Epithelial cell of proximal tubule (primary cell): ENCODE measurements around the gene ARL4C. TPM values are rescaled to one million over a fixed set of nuclear protein-coding genes. Genes with fewer than 3 reads are reported as not detected.

Experiments used
- DNase-seq: peaks from one replicate; pipeline ENCODE4 v3.0.0-alpha.2; 2011; ENCODE audit warnings: low read depth
- H3K4me3 ChIP-seq: 2 replicates; pipeline ENCODE4 v1.5.1; 2011; ENCODE audit warnings: low read depth, mild to moderate bottlenecking, low read length
- total RNA-seq: library from RNA; depleted of rRNA; stranded (reverse); fragments of >200 nt; gene quantifications from 2 replicates; pipeline ENCODE4 v1.2.3, GENCODE V29; 2015
- TF ChIP-seq, protein P1 (sequence below): conservative IDR thresholded peaks from 2 replicates; pipeline ENCODE4 v1.5.1; 2012; ENCODE audit warnings: low read depth, mild to moderate bottlenecking, low read length

ARL4C gene
- total RNA-seq, 1 donor from 2014 or later = 123 TPM

DNA sequence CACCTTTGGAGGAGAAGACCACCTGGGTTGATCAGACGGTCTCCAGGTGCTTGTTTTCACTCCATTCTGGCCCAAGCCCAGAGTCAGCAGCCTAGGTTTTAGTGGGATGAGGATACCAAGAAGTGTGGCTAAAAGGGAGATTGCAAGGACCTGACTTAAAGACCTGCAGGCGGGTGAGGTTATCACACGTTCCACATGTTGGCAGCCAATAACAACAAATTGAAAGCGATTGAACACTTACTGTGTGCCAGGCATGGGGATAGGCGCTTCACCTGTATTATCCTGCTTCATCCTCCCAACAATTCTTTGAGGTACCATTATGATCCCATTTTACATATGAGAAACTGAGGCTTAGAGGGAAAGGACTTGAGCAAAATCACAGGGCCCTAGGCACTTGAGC lies 5.0 kb downstream of the ARL4C start:
- H3K4me3 ChIP-seq = peak overlapping the region; percentile 99
- no peak for DNase-seq
- TF ChIP-seq, protein P1, sequence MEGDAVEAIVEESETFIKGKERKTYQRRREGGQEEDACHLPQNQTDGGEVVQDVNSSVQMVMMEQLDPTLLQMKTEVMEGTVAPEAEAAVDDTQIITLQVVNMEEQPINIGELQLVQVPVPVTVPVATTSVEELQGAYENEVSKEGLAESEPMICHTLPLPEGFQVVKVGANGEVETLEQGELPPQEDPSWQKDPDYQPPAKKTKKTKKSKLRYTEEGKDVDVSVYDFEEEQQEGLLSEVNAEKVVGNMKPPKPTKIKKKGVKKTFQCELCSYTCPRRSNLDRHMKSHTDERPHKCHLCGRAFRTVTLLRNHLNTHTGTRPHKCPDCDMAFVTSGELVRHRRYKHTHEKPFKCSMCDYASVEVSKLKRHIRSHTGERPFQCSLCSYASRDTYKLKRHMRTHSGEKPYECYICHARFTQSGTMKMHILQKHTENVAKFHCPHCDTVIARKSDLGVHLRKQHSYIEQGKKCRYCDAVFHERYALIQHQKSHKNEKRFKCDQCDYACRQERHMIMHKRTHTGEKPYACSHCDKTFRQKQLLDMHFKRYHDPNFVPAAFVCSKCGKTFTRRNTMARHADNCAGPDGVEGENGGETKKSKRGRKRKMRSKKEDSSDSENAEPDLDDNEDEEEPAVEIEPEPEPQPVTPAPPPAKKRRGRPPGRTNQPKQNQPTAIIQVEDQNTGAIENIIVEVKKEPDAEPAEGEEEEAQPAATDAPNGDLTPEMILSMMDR = no peak

DNA sequence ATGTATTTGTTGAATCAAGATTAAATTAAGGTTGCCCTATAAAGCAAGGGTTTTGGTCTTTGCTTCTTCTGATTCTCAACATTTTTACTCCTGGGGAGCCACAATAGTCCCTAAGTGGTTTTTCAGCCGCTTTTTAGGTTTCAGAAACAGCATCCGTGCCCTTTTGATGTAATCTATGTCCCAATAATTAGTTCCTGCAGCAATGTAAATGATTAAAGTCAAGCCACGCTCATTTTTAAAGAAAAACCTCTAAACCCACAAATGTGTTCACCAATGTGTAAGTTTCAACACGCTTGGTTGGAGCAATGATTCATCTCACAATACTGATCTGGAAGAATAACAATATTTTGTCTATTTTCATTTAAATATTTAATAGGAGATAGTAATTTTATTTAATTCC lies 5.6 kb downstream of the ARL4C start:
- H3K4me3 ChIP-seq = no peak overlapping the region
- no peak for DNase-seq
- TF ChIP-seq, protein P1 = no peak

DNA sequence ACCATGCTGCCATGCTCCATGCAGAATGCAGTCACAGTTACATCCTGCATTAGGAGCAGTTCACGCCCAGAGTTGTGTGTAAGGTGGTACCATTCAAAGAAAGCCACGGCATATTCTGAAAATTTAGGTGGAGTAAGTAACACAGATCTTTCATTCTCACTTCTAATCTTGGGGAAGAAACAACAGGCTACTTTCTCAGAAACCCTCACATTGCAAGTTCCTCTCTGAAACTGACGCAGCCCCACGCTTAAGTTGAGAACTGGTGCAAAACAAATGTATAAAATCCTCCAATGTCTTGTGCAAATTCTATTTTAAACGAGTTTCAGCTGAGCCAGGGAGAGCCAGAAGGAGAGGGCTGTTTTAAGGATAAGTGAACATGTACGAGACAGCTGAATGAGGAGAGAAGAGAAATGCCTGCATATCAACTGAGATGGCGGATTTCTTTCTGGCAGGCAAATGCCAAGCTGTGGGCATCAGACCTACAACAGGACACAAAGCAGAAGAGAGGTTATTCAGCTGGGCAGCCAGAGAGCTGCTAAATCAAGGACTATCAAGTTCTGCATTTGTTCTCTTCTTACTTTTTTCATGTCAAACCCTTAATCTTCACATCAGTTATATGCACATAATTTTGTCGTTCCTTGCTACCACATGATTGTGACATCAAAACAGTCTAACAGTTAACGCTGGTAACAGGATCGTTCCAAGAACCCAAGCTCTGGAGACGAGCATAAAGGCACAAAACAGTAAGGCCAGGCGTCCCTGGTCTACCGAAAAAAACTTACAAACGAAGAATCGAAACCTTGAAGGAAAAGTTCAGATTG lies 6.4 kb downstream of the ARL4C start:
- TF ChIP-seq, protein P1 = no peak
- DNase-seq = no peak
- no peak overlapping the region for H3K4me3 ChIP-seq

DNA sequence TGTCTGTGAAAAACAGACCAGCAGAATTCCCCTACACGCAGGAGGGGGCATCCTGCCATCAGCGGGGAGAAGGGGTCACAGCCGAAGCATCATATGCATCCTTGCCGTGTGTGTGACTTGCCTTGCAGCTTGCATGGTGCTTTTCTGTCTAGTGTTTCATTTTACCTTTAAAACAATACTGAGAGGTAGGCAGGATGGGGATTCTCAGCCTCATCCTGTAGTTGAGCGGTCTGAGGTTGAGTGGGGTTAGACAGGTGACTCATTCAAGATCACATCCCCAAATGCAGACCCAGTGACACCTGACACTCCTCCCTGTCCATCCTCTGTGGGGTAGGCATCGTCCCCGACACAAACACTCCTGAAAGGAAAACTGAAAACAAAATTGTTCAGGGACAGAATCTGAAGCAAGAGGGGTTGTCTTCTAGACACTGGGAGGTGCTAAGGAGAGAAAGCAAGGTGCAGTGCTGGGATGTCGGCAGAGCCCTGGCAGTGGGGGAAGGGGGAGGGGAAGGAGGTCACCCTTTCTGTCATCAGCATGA lies 7.9 kb downstream of the ARL4C start:
- DNase-seq = no peak
- TF ChIP-seq, protein P1 = no peak
- H3K4me3 ChIP-seq = no peak overlapping the region

DNA sequence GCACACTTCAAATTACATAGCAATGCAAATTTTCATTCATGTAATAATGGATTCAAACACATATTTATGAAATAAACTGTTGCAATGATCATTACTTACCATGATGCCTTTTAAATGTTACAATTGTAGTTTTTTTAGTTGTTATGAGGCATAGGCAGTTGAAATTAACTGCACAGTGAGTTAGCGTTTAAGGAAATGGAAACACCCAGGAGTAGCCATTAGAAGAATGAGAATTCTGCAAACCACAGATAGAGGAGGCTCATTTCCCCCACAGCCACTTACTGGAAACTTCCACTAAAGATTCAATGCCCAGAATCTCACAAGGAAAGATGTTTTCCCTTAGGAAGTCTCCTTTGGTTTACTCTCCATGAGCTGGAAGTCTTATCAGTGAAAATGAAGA lies 8.4 kb downstream of the ARL4C start:
- TF ChIP-seq, protein P1 = no peak
- H3K4me3 ChIP-seq = no peak overlapping the region
- DNase-seq = no peak

DNA sequence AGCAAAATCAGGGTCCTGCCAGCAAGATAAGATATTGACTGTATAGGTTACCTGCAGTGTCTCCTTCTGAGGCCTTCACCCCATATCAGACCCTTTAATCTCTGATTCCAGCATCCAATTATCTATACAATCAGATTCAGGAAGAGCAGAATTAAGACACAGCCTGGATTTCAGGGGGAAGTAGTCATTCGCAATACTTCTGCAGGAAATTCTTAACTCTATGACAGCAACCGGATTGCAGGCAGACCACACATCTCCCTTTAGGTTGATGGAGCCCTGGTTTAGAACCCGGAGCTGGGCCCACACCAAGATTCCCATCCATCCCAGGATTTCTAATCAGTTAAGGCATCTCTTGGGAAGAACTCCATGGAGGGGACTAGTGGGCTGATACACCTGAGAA lies 9.5 kb downstream of the ARL4C start:
- no peak overlapping the region for H3K4me3 ChIP-seq
- DNase-seq = no peak
- TF ChIP-seq, protein P1 = no peak
